B cell (primary cell): ENCODE data around the gene CEP112. TPM values are rescaled to one million over a fixed set of nuclear protein-coding genes. Genes with fewer than 3 reads are reported as not detected.

Experiments
- ATAC-seq: fragments of 200-7000 bp; cut with Tn5 transposase; one replicate; pipeline ENCODE4 v1.10.0; 2021; ENCODE audit warnings: low read depth, mild to moderate bottlenecking, moderate number of reproducible peaks, moderate library complexity
- CTCF ChIA-PET: fragments of 350-600 bp; sonication (Branson Sonifier 250); formaldehyde crosslinking; loops from one replicate; lab custom pipeline; 2021; ENCODE audit warnings: antibody characterized with exemption, inconsistent platforms; lab: Charles Lee
- POLR2A ChIA-PET: fragments of 350-600 bp; sonication (Branson Sonifier 250); formaldehyde crosslinking; loops from one replicate; lab custom pipeline; 2021; ENCODE audit warnings: antibody characterized with exemption; lab: Charles Lee
- DNase-seq: peaks from one replicate; pipeline ENCODE4 v3.0.0; 2013
- H2AFZ ChIP-seq: 2 replicates; pipeline ENCODE4 v1.6.1; 2012; ENCODE audit warnings: mild to moderate bottlenecking, low read depth, low read length; ENCODE audit not compliant: insufficient read depth, poor library complexity, severe bottlenecking
- H3K27ac ChIP-seq, 2 donors: 1 replicate in 1 of 2; 2 replicates in 1 of 2; pipeline ENCODE4 v1.5.1; 2012 to 2013; ENCODE audit warnings: low read length in 2 of 2, mild to moderate bottlenecking in 2 of 2, moderate library complexity in 1 of 2
- H3K27me3 ChIP-seq, 4 experiments: fragments of 200-600 bp in 1 of 4; sonication (generic) in 1 of 4; replicated peaks in 1 of 4; 1 replicate in 2 of 4; 2 replicates in 2 of 4; pipeline versions ENCODE4 v1.6.1 to v1.7.0; 2013 to 2016; ENCODE audit warnings: low read length in 3 of 4, mild to moderate bottlenecking in 2 of 4, mixed read lengths in 1 of 4, moderate library complexity in 1 of 4; ENCODE audit not compliant: insufficient read depth in 4 of 4, control insufficient read depth in 3 of 4; ENCODE audit errors: control extremely low read depth in 1 of 4
- H3K36me3 ChIP-seq, 2 experiments: replicated peaks in 1 of 2; 1 replicate in 1 of 2; 2 replicates in 1 of 2; pipeline versions ENCODE4 v1.6.1 to v1.7.1; 2013; ENCODE audit warnings: low read length in 1 of 2; ENCODE audit not compliant: insufficient read depth in 2 of 2, control insufficient read depth in 1 of 2; ENCODE audit errors: control extremely low read depth in 1 of 2, extremely low read depth in 1 of 2
- H3K4me1 ChIP-seq, 2 donors: fragments of 200-600 bp in 1 of 2; sonication (generic) in 1 of 2; 1 replicate in 1 of 2; 2 replicates in 1 of 2; pipeline versions ENCODE4 v1.5.1 to v1.6.1; 2013 to 2017; ENCODE audit warnings: low read length in 2 of 2; ENCODE audit not compliant: control insufficient read depth in 2 of 2, insufficient read depth in 2 of 2
- H3K4me2 ChIP-seq: replicated peaks from 2 replicates; pipeline ENCODE3; 2012; ENCODE audit warnings: mild to moderate bottlenecking, low read depth, low read length; ENCODE audit not compliant: poor library complexity, severe bottlenecking
- H3K4me3 ChIP-seq, 5 experiments: fragments of 200-600 bp in 1 of 5; sonication (generic) in 1 of 5; 1 replicate in 3 of 5; 2 replicates in 2 of 5; pipeline versions ENCODE4 v1.5.1 to v1.7.0; 2011 to 2016; ENCODE audit warnings: low read length in 4 of 5, mild to moderate bottlenecking in 4 of 5, low read depth in 2 of 5, control low read depth in 1 of 5, moderate library complexity in 1 of 5; ENCODE audit not compliant: insufficient read depth in 1 of 5; ENCODE audit errors: control extremely low read depth in 1 of 5, extremely low read depth in 1 of 5
- H3K79me2 ChIP-seq: fragments of 200-600 bp; sonication (generic); one replicate; pipeline ENCODE4 v1.6.0; 2016; ENCODE audit warnings: low read length; ENCODE audit not compliant: control insufficient read depth, insufficient read depth
- H3K9ac ChIP-seq: fragments of 200-600 bp; sonication (generic); 2 replicates; pipeline ENCODE4 v1.6.1; 2017; ENCODE audit warnings: mild to moderate bottlenecking, low read length, moderate library complexity
- H3K9me3 ChIP-seq, 3 donors: one replicate each; pipeline versions ENCODE4 v1.6.1 to v1.7.1; 2013; ENCODE audit warnings: low read length in 2 of 3; ENCODE audit not compliant: control insufficient read depth in 2 of 3, insufficient read depth in 1 of 3; ENCODE audit errors: control extremely low read depth in 1 of 3
- H4K20me1 ChIP-seq: 2 replicates; pipeline ENCODE4 v1.6.0; 2012; ENCODE audit warnings: mild to moderate bottlenecking, low read length; ENCODE audit not compliant: insufficient read depth, control insufficient read depth, poor library complexity, severe bottlenecking
- H3K27ac Mint-ChIP-seq: one replicate; pipeline ENCODE4 v1.8.0; 2021; ENCODE audit warnings: mixed read lengths
- H3K27me3 Mint-ChIP-seq: one replicate; pipeline ENCODE4 v1.8.0; 2021; ENCODE audit warnings: mixed read lengths
- H3K4me1 Mint-ChIP-seq: one replicate; pipeline ENCODE4 v1.8.0; 2021; ENCODE audit warnings: mixed read lengths
- H3K4me3 Mint-ChIP-seq: one replicate; pipeline ENCODE4 v1.8.0; 2021; ENCODE audit warnings: mixed read lengths
- H3K9me3 Mint-ChIP-seq: one replicate; pipeline ENCODE4 v1.8.0; 2022; ENCODE audit warnings: mixed read lengths; ENCODE audit not compliant: insufficient read depth
- EZH2 ChIP-seq: IDR thresholded peaks from 2 replicates; pipeline ENCODE4 v1.6.1; 2012; ENCODE audit warnings: borderline replicate concordance, low read depth, mild to moderate bottlenecking, moderate library complexity, low read length; ENCODE audit not compliant: insufficient read depth, poor library complexity, severe bottlenecking
- WGBS: methylation state at CpG from one replicate; pipeline ENCODE4 v1.1.5; 2013; ENCODE audit warnings: missing lambda C conversion rate; ENCODE audit not compliant: insufficient coverage; 5-methylcytosine and 5-hydroxymethylcytosine counted together
- intact Hi-C: fragments of 100-400 bp; cut with micrococcal nuclease; formaldehyde crosslinking; loops from one replicate; pipeline ENCODE4 v1.10.0; 2022
- polyA plus RNA-seq: library from polyadenylated mRNA; depleted of rRNA; stranded (reverse); fragments of >200 nt; gene quantifications from 2 replicates; pipeline ENCODE4 v1.2.3, GENCODE V29; 2012
- total RNA-seq, 2 donors: library from RNA; stranded (reverse); fragments of 120-200 nt in 1 of 2; gene quantifications; 1 replicate in 1 of 2; 2 replicates in 1 of 2; pipeline versions ENCODE4 v1.2.3 to v1.2.4, GENCODE V29; 2013 to 2022
- TF ChIP-seq, protein P1 (sequence below): fragments of 200-600 bp; IDR thresholded peaks from one replicate; pipeline ENCODE4 v1.8.0; 2022; ENCODE audit warnings: antibody characterized with exemption, mild to moderate bottlenecking

The CEP112 gene
- total and polyA plus RNA-seq, 2 donors (not counting 1 experiment from before 2014, with no cell fraction given) = 0.57 to 4.6 TPM

DNA sequence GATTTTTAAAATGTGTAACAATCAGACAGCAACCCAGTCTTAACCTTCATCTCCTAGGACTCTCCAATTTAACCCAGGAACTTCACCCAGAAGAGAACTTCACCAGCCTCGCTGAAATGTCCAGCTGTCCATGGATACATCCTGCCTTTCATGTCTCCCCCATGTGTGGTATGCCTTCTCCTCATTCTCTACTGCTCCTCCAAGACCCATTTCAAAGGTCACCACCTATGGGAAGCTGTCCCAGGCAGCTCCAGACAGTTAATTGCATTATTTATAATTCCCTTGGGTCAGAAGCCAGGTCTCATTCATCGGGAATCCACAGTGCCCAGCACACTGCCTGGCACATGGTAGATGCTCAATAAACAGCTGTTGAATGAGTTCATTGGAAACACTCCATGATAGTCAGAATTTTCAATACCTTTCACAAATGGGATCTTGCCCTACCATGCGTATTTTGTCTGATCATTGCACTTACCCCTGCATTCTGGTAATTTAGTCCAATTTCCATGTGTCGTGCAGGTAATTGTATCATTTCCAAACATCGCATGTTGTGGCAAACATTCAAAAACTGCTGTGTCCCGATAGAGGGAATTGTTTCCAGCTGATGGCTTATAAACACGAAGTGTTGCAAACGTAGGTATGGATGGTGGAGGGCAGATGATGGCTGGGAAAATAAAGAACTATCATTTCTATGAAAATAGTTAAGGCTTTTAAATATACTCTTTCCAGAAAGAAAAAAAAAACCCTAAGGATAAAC lies 28.3 kb upstream of the CEP112 start:
- no peak overlapping the region for H3K4me3 Mint-ChIP-seq
- 99% methylated on average over 5 of the region's 8 CpGs for WGBS
- CTCF ChIA-PET = no interaction called here

DNA sequence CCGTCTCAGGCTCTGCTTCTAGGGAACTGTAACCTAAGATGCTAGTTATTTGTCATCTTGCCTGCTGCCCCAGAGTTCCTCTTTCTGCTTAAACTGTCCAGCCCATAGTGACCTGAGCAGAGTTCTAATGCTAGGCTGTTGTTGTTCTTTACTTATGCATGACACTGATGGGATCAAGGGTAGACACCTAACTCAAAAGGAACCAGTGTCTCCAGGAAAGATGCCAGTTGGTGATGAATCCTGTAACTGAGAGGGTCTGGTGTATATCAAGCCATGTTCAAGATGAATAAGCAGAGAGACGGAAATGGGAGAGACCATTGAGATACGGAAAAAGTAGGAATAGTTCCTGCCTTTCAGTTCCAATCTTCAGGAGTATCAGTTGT lies 23.6 kb upstream of the CEP112 start:
- Histone ChIP-seq H3K4me3 (no peak overlapping the region), H3K9ac (no peak overlapping the region), H3K27ac (no peak overlapping the region), H3K4me2 (no peak overlapping the region), H3K27me3 (peaks cover 0 to 6% (median 1%) of the 10 kb centered on the region in 4 experiments), H3K79me2 (no peaks in the 10 kb centered on the region), H4K20me1 (no peaks in the 10 kb centered on the region), H3K4me1 (no peaks in the 10 kb centered on the region), H2AFZ (no peak overlapping the region), H3K9me3 (peaks cover 0 to 4% (median 0%) of the 10 kb centered on the region in 3 donors), H3K36me3 (no peaks in the 10 kb centered on the region)
- no peak overlapping the region for H3K4me3 Mint-ChIP-seq
- ATAC-seq (no peak), DNase-seq (no peak)
- intact Hi-C loops = no loop called here
- H3K27me3 Mint-ChIP-seq = peaks cover 53% of the 10 kb centered on the region
- no peak overlapping the region for H3K27ac Mint-ChIP-seq
- 80% methylated on average over 1 of the region's 3 CpGs for WGBS
- H3K9me3 Mint-ChIP-seq = no peaks in the 10 kb centered on the region
- ChIA-PET POLR2A (no interaction called here), CTCF (no interaction called here)
- H3K4me1 Mint-ChIP-seq = no peaks in the 10 kb centered on the region
- TF ChIP-seq, protein P1, sequence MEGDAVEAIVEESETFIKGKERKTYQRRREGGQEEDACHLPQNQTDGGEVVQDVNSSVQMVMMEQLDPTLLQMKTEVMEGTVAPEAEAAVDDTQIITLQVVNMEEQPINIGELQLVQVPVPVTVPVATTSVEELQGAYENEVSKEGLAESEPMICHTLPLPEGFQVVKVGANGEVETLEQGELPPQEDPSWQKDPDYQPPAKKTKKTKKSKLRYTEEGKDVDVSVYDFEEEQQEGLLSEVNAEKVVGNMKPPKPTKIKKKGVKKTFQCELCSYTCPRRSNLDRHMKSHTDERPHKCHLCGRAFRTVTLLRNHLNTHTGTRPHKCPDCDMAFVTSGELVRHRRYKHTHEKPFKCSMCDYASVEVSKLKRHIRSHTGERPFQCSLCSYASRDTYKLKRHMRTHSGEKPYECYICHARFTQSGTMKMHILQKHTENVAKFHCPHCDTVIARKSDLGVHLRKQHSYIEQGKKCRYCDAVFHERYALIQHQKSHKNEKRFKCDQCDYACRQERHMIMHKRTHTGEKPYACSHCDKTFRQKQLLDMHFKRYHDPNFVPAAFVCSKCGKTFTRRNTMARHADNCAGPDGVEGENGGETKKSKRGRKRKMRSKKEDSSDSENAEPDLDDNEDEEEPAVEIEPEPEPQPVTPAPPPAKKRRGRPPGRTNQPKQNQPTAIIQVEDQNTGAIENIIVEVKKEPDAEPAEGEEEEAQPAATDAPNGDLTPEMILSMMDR = no peak

More for the DNA sequence above, 28.3 kb upstream of the CEP112 start:
- no peak overlapping the region for H3K4me2 ChIP-seq
- peaks cover 1% of the 10 kb centered on the region for H3K4me1 Mint-ChIP-seq
- intact Hi-C loops = no loop called here
- POLR2A ChIA-PET = no interaction called here
- H3K27me3 ChIP-seq = peaks cover 0 to 6% (median 0%) of the 10 kb centered on the region in 4 experiments
- no peaks in the 10 kb centered on the region for H3K4me1 ChIP-seq
- TF ChIP-seq, protein P1 = no peak
- no peak for TF ChIP-seq EZH2
- H3K27ac Mint-ChIP-seq = no peak overlapping the region
- H3K27ac ChIP-seq = no peak overlapping the region
- no peak overlapping the region for H3K4me3 ChIP-seq
- peaks cover 0 to 10% (median 0%) of the 10 kb centered on the region in 3 donors for H3K9me3 ChIP-seq
- no peaks in the 10 kb centered on the region for H3K79me2 ChIP-seq
- no peaks in the 10 kb centered on the region for H3K36me3 ChIP-seq
- H4K20me1 ChIP-seq = no peaks in the 10 kb centered on the region
- DNase-seq (no peak), ATAC-seq (no peak)
- peaks cover 46% of the 10 kb centered on the region for H3K27me3 Mint-ChIP-seq
- H3K9ac ChIP-seq = no peak overlapping the region
- H3K9me3 Mint-ChIP-seq = no peaks in the 10 kb centered on the region
- no peak overlapping the region for H2AFZ ChIP-seq
